GM21786 (cell line): ENCODE data around the gene CNRIP1.

Experiments used
- ATAC-seq: cut with Tn5 transposase; IDR thresholded peaks from one replicate; pipeline ENCODE4 v1.9.1; 2021; ENCODE audit not compliant: unreplicated experiment

The CNRIP1 gene

DNA sequence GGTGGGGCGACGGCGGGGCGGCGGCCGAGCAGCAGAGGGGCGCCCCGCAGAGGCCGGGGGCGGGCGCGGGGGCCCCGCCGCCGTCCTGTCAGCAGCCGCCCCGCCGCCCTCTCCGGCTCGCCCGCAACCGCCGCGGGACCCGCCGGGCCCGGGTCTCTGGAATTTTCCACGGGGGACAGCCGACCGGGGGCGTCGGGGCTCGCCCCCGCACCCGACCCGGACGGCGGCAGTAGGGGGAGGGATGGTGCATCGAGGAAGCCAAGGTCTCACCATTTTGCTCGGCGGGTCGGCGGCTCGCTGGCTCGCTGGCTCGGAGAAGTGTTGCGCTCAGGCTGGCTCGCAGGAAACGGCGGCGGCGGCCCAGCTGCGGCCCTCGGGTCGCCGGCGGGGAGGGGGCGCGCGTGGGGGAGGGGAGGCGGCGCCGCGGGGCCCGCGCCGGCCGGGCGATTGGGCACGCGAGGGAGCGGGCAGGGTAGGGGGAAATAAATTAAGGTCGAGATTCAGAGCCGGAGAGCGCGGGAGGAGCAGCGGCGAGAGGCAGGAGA is 67.8 kb downstream of the CNRIP1 start:
- ATAC-seq, result peak; percentile 3

DNA sequence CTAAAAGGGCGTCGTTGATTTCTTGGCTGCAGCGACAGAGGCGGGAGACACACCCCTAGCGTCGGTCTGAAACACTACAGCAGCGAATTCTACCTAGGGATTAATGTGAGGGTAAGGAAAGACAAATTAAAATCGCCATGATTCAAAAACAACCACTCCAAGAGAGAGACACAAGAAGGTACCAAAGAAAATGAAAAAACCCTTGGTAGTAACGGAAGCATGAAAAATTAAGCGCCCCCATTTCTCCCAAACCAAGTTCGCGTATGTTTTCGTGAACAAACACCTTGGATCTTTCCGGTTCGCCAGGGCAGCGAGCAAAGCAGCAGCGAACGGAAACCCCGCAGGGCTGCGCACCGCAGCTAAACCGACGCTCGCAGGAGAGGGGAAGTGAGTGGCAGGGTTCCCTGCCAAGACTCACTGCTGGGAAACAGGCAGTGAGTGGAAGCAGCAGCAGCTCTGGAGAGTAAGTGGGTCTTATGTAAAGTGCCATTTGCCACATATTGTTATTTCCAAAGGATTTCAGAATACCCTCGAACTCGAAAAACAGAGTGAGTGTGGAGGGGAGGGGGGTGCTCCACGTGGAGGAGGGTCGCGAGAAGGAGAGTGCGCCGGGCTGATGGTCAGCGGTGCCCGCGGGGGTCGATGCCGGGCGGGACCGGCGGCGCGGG is 68.4 kb downstream of the CNRIP1 start:
- peak; percentile 54 for ATAC-seq

DNA sequence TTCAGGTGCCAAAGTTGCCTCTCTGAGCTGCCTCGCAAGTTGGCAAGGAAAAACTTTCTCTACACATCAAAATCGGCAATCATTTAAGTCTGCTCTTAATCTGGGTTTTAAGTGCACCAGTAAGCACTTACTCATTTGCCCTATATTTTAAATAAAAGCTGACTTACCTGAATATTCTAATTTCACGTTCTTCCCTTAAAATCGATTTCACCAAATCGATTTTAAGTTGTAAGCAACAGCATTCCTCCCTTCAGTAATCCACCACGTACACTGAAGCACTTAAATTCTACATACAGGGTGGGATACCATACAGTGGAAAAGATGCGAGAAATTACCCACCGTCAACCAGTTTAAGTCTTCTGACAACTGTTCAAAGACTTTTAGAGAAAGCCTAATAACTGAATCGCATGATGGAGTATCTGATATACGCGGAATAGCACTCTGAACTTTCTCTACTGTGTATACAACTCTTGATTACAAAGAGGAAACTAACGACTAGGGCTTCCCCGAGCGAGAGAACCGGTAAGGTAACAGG is 69.0 kb downstream of the CNRIP1 start:
- ATAC-seq, result no peak

DNA sequence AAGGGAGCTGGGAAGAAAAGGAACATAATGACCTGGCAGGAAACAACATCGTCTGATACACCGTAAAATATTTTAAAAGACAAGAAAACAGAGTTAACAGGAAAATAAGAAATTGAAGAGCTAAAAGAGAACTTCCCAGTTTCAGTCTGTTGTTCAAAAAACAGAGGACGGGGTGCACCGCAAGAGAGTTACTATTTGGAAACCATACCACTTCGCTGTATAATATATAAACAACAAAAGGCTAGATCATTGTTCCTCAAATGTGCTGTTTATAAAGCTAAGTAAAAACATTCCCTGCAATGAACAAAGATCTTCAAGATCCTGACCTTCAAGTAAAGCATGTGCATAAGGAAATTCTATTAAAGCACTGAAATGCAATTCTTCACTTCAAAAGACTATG is 69.6 kb downstream of the CNRIP1 start:
- ATAC-seq, result no peak

DNA sequence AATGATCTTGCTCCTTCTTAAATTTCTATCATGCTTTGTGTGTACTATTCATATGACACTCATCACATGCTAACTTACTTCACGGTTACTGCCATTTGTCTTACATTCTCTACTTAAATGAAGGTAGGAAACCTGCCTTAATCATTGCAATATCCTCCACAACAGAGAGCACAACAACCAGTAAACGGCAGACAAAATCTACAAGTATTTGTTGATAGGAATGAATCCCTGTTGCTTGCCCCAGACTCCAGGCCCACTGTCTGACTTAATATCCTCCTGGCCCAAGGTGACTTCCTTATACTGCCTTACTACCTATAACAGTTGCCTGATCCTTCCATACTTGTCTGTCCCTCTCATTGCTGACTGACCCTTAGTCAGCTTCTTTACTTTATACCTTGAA is 70.9 kb downstream of the CNRIP1 start:
- ATAC-seq, result no peak

DNA sequence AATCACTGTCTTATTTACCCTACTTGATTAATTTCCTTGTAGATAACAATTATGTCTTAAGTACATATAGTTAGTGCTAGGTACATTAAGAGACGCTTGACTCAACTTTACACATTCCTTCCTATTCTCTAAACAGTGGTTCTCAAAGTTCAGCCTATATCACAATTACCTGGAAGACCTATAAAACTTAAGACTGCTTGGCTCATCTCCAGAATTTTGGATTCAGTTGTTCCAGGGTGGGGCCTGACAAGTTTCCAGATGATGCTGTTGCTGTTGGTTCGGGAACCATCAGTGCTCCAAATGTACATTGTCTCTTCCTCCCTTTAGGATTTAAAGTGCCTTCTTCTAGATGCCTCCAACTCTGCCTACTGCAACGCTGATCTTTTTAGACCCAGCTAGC is 71.4 kb downstream of the CNRIP1 start:
- no peak for ATAC-seq

DNA sequence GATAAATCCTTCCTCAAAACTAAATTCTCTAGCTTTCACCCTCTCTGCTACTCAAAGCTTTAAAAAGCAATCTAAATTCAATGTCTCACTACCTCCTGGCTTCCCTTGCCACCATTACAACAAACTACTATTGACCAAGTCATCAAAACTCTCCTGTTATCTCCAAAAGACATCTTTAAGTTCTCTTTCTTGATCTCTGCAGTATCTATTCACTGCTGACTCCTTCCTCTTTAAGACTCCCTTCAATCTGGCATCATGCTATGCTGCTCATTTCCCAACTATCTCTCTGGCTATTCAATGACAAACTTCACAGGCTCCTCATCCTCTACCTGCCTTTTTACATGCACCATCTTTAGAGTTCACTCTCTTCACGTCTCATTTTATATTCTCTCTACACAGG is 73.4 kb downstream of the CNRIP1 start:
- ATAC-seq, result no peak

DNA sequence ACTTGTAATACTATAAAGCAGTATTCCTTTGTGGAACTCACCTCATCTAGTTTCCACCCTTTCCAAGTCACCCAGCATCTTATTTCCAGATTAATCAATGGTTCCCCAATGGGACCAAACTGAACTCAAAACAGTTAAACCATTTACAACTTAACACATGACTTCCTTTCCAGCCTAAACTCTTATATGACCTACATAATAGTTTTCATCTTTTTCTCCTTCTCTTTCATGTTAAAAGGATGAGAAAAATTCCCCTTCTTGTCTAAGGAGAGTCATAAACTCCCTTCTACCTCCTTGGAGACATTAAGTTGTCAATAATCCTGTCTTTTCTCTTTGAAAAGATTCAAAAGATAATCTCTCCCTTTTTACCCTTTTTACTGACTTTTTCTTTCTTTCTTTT is 74.1 kb downstream of the CNRIP1 start:
- ATAC-seq, result no peak

DNA sequence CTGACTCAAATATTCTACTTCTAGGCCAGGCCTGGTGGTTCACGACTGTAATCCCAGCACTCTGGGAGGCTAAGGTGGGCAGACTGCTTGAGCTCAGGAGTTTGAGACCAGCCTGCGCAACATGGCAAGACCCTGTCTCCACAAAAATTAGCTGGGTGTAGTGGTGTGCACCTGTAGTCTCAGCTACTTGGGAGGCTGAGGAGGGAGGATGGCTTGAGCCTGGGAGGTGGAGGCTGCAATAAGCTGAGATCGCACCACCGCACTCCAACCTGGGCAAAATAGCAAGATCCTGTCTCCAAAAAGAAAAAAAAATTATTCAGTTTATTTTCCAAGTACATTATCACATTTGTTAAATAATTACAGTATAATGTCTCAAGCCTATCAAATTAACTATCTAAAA is 74.7 kb downstream of the CNRIP1 start:
- no peak for ATAC-seq

DNA sequence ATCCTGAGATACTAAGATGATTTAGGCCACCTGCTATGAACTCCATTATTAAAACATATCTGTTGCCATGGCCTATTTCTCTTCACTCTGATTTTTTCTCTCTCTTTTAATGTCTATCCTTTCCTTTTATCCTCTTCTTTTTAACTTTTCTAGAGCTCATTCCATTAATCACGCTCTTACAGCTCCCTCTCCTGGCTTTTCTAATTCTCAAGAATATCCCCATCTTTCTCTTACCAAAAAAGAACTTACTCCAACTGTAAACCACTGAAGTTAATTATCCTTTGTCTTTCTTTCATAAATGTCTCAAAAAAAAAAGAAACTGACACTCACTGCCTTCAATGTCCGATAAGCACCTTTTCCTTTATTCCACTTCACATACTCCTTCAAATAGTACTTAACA is 75.3 kb downstream of the CNRIP1 start:
- no peak for ATAC-seq
